Stimulated activated CD8-positive, alpha-beta memory T cell treated with anti-CD3 and anti-CD28 coated beads, Interleukin-2, amount 100 ng/mL, for 1 hour (primary cell): ENCODE results near the gene LMO1.

Source experiments
- DNase-seq, 2 donors: peaks; one replicate each; pipeline ENCODE4 v3.0.0-alpha.2; 2020; ENCODE audit warnings: low read depth in 2 of 2

The LMO1 gene

DNA sequence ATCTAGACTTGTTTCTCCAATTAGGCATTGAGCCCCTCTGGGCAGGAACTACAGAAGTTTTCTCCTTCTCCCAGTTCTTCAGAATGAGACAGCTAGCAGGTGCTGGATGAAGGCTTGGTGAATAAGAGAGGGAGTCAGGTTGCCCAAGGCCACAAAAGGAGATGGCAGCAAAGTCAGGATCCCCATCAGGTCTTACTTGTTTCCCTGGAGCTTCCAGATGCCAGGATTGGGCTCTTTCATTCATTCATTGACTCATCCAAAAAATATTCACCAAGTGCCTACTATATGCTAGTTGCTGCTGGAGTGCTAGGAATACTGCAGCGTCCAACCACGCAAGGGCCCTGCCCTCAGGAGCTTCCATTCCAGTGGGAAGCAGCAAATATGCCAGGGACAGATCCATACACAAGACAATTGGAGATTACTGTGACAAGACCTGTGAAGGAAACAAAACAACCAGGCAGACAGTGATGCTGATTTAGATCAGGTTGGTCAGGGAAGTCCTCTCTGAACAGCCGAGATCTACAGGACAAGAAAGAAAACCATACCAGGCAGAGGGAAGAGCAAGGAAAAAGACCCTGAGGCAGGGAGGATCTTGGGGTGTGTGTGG is 24.6 kb upstream of the LMO1 start:
- no peak for DNase-seq

GRCh38 chr11:8287703-8288102 is 24.0 kb upstream of the LMO1 start:
- no peak for DNase-seq

DNA sequence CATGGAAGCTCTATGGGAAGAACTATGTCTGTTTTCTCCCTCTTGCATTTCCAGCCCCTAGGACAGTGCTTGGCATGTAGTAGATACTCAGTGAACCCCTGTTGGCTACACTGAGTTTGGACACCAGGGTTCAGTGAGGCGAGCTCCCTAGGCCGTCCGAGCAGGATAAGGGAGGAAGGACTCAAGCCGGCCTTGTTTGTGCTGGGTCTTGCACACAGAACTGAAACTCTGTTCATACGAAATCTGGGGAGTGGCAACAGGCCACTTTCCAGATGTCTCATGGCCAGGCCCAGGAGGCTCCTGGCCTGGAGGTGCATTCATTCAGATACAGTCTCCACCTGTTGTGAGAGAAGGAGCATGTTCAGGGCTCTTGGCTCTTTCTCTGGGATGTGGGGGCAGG is 23.6 kb upstream of the LMO1 start:
- no peak for DNase-seq

- DNase-seq, result no peak
Observed at GRCh38 chr11:8286886-8287285, 23.2 kb upstream of the LMO1 start.

DNA sequence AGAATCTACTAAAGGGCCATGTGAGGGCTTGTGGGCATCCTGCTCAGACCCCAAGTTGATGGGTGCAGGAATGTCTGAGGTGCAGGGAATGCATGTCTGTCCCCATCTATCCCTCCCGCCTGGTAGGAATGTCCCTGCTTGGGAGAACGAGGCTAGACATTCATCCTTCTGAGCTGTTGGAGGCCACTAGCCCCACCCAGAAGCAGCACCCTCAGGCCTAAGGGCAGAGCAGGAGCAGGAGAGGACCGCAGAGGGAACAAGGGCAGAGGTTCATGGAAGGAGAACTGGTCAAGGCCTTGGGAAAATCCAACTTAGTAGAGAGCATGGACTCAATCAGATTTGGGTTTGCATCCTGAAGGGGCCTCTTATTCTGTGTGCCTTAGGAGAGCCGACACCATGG is 22.1 kb upstream of the LMO1 start:
- no peak for DNase-seq

DNA sequence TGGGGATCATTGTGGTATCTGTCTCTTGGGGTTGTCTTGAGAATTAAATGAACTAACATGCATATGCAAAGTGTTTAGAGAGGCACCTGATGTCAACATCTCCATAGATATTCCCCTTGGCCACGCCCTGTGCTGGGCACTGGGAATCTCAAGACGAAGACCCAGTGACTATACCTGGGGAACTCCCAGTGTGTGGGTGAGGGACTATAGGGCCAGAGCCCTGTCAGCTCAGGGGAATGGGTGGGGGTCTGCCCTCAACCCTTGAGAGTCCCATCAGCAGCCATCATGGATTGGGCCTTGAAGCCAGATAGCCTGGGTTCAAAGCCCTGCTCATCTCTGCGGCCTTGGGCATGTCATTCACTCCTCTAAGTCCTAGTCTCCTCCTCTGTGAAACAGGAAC is 21.6 kb upstream of the LMO1 start:
- DNase-seq, result no peak

DNA sequence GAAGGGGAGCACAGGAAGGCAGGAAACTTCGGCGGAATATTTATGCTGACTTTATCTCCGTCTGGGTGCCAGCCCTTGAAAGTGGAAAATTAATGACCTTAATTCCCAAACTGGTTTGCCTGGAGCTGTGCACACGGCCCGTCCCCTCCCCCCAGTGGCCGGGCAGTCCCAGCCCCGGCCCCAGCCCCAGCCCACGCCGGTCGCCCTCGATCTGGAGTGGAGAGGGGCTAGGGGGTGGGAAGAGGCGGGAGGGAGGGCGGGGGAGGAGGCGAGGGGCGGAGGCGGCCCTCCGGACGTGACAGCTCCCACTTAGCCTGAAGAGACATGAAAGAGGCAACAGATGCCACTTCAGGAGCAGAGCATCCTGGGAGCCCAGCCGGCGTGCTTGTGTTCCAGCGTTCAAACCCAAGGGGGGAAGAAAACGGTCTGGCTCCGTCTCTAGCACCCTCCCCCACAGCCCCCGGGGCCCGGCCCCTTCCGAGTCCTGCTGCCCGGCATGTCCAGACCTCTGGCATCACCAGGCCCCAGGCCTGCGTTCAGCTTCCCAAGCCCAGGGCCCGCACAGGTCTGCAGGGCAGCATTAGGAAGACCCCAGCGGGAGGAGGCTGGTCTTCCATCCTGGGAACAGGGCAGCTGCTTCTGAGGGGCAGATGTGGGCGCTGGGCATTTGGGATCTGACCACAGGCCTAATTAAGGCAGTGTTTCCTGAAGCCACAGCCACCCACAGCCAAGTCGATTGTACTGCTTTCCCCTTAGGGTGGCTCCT is 20.0 kb upstream of the LMO1 start:
- DNase-seq, result no peak

DNA sequence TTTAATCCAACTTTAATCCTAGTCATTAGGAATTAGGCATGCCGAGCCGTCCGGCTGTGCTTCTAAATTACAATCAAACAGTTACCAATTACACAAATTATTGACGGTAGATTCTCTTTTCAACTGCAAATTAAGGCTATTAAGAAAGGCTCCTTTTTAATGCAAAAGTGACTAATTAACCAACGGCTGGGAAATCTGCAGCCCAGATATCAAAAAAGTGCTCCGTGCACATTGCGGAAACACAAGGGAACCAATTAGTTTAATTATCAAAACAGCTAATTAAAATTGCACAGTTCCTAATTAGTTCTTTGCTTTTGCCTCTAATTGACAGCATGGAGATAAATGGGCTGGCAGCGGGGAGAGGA is 19.4 kb upstream of the LMO1 start:
- DNase-seq, result no peak

DNA sequence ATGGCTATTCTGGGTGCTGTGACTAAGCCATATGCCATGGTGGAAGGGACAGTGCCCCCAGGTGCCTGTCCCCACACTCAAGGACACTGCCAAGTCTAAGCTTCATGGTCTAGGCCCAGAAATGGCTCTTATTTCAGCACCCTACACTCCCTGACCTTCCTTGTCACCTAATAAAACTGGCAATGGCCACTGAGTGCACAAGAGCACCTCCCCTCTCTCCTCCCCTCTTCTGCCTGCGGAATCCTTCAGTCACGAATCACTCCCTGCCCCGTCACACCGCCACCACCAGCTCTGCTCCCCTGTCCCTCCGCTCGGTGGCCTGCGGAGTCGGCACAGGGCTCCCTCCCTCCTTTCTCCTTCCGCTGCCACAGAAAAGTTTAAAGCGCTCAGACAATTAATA is 19.0 kb upstream of the LMO1 start:
- DNase-seq, result no peak

DNA sequence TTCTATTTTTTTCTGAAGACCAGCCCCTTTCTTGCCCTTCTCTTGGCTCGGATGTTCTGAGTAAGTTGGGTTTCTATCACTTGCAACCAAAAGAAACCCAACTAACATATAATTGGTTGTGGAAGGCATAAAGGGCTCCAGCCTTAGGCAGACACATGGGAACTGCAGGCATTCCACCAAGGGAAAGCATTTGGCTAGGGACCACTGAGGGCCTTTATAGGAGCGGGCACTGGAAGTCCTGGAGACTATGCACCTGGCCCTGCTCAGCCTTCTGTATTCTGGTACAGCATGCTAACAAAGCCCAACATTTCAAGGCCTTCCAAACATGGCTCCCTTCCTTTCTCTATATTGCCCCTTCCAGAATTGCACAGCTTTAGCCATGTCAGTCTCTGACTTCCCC is 17.6 kb upstream of the LMO1 start:
- no peak for DNase-seq

- DNase-seq, result no peak
Observed at GRCh38 chr11:8277691-8278090, 14.0 kb upstream of the LMO1 start.

DNA sequence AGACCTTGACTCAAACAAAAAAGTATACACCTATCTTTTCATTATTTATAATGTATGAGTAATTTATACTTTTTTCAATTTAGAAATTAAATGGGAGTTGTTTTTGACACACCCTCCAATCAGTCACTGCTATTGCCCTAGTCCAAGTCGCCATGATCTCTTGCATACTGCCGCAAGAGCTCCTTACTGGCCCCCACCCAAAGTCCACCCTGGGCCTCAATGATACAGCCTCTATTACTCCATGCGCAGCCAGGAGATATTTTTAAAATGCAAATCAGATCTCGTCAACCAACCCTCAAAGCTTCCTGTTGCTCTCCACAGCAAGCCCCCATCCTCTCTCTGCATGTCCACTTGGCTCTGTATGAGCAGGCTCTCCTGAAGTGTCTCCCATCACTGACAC is 12.8 kb upstream of the LMO1 start:
- DNase-seq, result no peak

DNA sequence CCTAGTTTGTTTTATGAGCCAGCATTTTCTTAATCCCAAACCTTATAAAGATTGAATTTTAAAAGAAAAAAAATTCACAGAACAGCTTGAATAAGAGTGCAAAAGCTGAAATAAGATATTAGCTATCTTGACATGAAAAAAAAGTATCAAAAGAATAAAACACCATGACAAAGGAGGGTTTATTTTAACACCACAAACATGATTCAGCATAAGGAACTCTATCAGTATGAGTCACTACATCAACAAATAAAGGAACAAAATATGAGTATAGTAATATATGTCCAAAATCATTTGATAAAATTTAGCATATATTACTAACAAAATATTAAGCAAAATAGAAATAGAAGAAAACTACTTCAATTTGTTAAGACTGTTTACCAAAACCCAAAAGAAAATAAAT is 9.6 kb upstream of the LMO1 start:
- DNase-seq, result no peak

DNA sequence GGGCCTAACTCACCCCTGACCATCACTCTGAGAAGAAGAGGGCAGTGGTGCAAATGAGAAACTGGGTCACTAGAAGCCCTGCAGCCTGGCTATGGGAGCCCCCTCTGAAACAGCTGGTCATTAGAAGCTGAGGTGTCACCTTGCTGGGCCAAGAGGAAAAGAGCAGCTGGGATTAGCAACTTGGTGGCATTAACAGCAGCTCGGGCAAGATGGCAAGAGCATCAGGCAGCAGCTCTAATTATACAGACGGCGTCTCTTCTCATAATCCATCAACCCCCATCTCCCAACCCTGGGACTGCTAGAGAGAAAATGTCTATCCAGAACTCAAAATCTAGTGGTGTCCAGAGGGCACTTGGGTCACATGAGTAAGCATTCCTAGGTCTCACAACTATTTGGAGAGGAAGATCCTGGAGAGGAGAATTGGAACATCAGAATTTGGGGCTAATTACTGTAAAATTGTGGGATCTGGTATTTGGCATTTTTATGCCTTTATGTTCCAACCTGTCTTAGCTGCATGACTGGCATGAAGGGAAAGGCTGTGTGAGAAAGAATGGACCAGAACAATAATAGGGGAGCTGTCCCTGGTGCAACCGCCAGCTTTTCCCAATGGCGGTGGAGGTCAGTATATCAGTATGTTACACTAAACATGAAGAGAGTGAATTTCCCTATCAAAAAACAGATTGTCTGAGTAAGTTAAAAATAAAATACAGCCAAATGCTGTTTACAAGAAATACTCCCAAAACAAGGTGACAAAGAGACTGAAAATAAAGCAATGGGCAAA is 7.6 kb upstream of the LMO1 start:
- DNase-seq, result no peak

- no peak for DNase-seq
Observed at GRCh38 chr11:8269636-8270035, 6.0 kb upstream of the LMO1 start.

DNA sequence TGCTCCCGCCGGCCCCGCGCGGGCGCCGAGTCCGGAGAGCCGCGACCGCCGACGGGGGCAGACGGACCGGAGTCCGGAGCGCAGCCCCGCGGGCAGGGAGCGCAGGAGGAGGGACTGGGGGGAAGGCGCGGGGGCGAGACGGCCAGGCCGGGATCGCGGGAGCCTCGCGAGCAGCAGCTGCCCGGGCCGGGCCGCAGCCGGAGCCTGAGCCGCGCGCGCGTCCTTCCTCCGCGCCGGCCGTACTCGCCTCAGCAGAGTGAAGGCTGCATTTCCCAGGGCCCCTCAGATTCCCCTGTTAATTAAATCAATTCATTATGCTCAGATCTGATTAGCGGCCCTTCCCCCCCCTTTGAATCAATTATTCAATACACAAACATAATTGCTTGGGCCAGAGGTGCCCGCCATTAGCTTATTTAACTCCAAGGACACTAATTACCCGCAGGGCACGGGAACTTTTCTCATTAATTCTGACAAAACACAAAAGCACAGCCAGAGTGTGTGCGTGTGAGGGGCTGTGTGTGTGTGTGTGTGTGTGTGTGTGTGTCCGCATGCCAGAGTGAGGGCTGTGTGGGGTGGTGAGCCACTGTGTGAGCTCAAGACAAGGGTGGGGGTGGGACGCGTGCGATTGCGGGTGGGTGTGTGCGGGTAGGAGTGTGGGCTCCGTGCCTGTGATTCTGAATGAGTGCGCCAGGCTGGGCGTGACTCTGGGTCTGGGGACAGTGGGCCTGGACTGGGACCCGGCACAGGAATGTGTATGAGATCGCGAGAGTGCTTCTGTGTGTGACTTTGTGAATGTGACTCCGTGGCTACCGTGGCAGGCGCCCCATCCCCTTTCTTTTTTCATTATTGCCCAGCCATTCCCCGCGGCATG is 5.1 kb upstream of the LMO1 start:
- DNase-seq, result no peak

DNA sequence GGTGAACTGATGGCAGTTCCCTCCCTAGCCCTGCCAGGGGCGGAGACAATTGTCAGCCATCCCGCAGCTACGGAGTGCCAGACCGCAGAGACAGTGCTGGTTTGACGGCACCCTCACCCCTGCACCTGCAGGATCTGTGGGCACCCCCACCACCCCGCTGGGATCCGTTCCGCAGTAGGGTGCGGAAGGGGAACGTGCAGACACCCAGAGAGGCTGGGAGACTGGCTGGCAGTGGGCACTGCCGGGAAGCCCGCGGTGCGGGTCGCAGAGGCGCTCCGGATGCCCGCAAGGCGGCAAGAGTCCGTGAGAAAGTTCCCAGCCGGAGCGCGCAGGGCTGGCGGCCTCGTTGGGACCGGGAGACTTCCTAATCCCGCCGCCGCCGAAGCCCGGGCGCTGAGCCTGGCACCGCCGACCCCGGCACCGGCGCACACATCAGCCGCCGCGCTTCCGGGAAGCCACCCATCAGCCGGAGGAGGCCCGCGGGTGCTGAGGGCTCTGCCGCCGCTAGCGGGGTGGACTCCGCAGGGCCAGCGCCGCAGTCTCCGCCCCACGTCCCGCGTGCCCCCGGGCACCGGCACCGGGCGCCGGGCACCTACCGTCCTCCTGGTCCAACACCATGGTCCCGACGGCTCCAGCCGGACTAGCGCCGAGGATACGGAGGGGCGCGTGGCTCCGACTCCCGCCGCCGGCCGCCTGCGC is 4.3 kb upstream of the LMO1 start:
- DNase-seq, result no peak

DNA sequence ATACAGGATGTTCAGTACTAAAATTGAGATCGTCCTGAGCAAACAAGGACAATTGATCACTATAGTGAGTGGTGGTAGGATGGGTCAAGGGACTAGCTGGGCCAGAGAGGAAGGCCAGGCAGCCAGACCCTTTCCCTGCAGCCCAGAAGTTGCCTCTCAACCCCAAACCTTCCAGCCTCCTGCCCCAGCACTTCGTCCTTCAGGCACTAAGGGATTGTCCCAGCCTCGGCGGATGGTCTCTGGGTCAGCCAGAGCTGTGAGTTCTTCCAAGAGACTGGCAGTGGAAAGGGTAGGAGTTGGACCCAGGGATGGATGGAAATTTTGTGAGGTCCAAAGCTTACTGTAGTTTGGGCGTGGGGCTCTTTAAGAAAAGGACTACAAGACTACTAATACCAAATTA is 3.6 kb upstream of the LMO1 start:
- DNase-seq, result no peak

GRCh38 chr11:8266246-8267241 is 2.9 kb upstream of the LMO1 start:
- DNase-seq, result no peak

DNA sequence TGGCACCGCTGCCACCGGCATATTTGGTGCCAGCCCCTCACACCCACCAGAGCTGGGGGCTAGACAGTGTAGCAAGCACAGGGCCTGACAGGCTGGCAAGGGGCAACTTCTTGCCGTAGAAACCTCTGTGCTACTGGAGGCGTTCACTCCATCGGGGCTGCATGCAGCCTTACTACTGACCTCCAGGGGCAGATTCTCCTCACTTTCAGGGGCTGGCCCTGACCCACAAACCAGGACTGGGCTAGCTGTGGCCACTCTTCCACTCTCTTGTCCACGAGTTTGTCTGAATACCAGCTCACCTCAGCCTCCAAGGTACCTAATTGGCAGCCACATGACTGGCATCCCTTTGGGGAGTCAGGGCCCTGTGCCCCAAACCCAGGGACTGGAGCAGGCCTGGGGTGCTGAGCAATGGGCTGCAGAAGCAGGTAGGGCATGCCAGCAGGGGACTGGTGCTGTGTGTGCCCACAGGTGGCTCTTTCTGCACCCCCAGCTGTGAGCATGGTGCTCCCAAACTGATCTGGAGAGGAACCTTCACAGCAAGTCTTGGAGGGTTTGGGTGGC is 2.1 kb upstream of the LMO1 start:
- no peak for DNase-seq
